OCI-LY3 (cell line): ENCODE results near the gene CRYGN.

Source experiments
- H2AFZ ChIP-seq: fragments of 200-600, 300-600 bp; shearing (Covaris generic); 2 replicates; pipeline ENCODE4 v1.6.0; 2014; ENCODE audit warnings: antibody characterized with exemption, low read depth, low read length
- H3K27ac ChIP-seq: fragments of 200-600, 300-600 bp; sonication (generic); 2 replicates; pipeline ENCODE4 v1.5.1; 2014; ENCODE audit warnings: mild to moderate bottlenecking, low read length, moderate library complexity, mixed read lengths
- H3K27me3 ChIP-seq: fragments of 200-600, 300-600 bp; sonication (generic); 2 replicates; pipeline ENCODE4 v1.6.1; 2014; ENCODE audit warnings: low read depth, low read length, mixed read lengths
- H3K36me3 ChIP-seq: fragments of 200-600, 300-600 bp; sonication (generic); replicated peaks from 2 replicates; pipeline ENCODE3; 2014; ENCODE audit warnings: low read depth, low read length, mixed read lengths
- H3K4me1 ChIP-seq: fragments of 300-600, 200-600 bp; sonication (generic); 2 replicates; pipeline ENCODE4 v1.6.1; 2014; ENCODE audit warnings: low read length, mixed read lengths
- H3K4me2 ChIP-seq: fragments of 200-600, 300-600 bp; sonication (generic); 2 replicates; pipeline ENCODE4 v1.6.1; 2014; ENCODE audit warnings: low read length, mixed read lengths
- H3K4me3 ChIP-seq: fragments of 300-600, 200-600 bp; sonication (generic); 2 replicates; pipeline ENCODE4 v1.5.1; 2014; ENCODE audit warnings: antibody characterized with exemption, mild to moderate bottlenecking, low read length, moderate library complexity
- H3K79me2 ChIP-seq: fragments of 300-600, 200-600 bp; shearing (Covaris generic); 2 replicates; pipeline ENCODE4 v1.6.1; 2014; ENCODE audit warnings: mild to moderate bottlenecking, low read length, mixed read lengths
- H3K9ac ChIP-seq: fragments of 300-600, 200-600 bp; shearing (Covaris generic); 2 replicates; pipeline ENCODE4 v1.6.0; 2014; ENCODE audit warnings: mild to moderate bottlenecking, low read length, moderate library complexity
- H3K9me3 ChIP-seq: fragments of 200-600, 300-600 bp; shearing (Covaris generic); 2 replicates; pipeline ENCODE4 v1.6.1; 2014; ENCODE audit warnings: low read length, mixed read lengths; ENCODE audit not compliant: insufficient read depth
- H4K20me1 ChIP-seq: fragments of 200-600, 300-600 bp; sonication (generic); 2 replicates; pipeline ENCODE4 v1.6.1; 2016; ENCODE audit warnings: low read length, mixed read lengths; ENCODE audit not compliant: insufficient read depth
- CTCF ChIP-seq: fragments of 200-600, 300-600 bp; sonication (generic); IDR thresholded peaks from 2 replicates; pipeline ENCODE4 v1.5.1; 2014; ENCODE audit warnings: antibody characterized with exemption, low read length, low read depth
- EZH2phosphoT487 ChIP-seq: fragments of 200-600 bp; shearing (Covaris generic); IDR thresholded peaks from 2 replicates; pipeline ENCODE4 v1.6.1; 2018; ENCODE audit warnings: antibody characterized with exemption, mixed run types, low read depth

The CRYGN gene

GRCh38 chr7:151411551-151411950 is 28.4 kb downstream of the CRYGN start:
- Histone ChIP-seq H4K20me1 (no peaks in the 10 kb centered on the region), H3K4me3 (no peak overlapping the region), H3K27me3 (peaks cover 30% of the 10 kb centered on the region), H3K9ac (no peak overlapping the region), H3K27ac (no peak overlapping the region), H3K9me3 (no peaks in the 10 kb centered on the region), H3K4me1 (no peaks in the 10 kb centered on the region), H3K36me3 (no peaks in the 10 kb centered on the region), H3K79me2 (no peaks in the 10 kb centered on the region), H3K4me2 (no peak overlapping the region), H2AFZ (no peak overlapping the region)
- TF ChIP-seq CTCF (no peak), EZH2phosphoT487 (no peak)

GRCh38 chr7:151410405-151411390 is 29.2 kb downstream of the CRYGN start:
- Histone ChIP-seq H3K79me2 (no peaks in the 10 kb centered on the region), H3K27me3 (peaks cover 29% of the 10 kb centered on the region), H3K4me1 (no peaks in the 10 kb centered on the region), H3K4me2 (no peak overlapping the region), H3K36me3 (no peaks in the 10 kb centered on the region), H4K20me1 (no peaks in the 10 kb centered on the region; the same call in 1 of the 2 replicates), H2AFZ (no peak overlapping the region), H3K4me3 (no peak overlapping the region), H3K9ac (no peak overlapping the region), H3K9me3 (no peaks in the 10 kb centered on the region), H3K27ac (no peak overlapping the region)
- no peak for TF ChIP-seq CTCF
- no peak for TF ChIP-seq EZH2phosphoT487

GRCh38 chr7:151409667-151410404 is 30.1 kb downstream of the CRYGN start, which contains the start of gene WDR86:
Gene WDR86, minus strand, starts transcription at chr7:151410038. Its CDS starts 449 bp downstream, at chr7:151409589.
- H4K20me1 ChIP-seq, result no peaks in the 10 kb centered on the region; the same call in 1 of the 2 replicates
- no peaks in the 10 kb centered on the region for H3K9me3 ChIP-seq
- H2AFZ ChIP-seq, result no peak within 1 kb of the TSS
- H3K27ac ChIP-seq, result no peak within 1 kb of the TSS
- no peaks in the 10 kb centered on the region for H3K4me1 ChIP-seq
- no peaks in the 10 kb centered on the region for H3K36me3 ChIP-seq
- peaks cover 23% of the 10 kb centered on the region for H3K27me3 ChIP-seq
- TF ChIP-seq EZH2phosphoT487 (no peak), CTCF (no peak)
- H3K4me2 ChIP-seq, result no peak within 1 kb of the TSS
- no peak within 1 kb of the TSS for H3K9ac ChIP-seq
- H3K79me2 ChIP-seq, result no peaks in the 10 kb centered on the region
- no peak within 1 kb of the TSS for H3K4me3 ChIP-seq
